Esophagus squamous epithelium (tissue), 4 donors: Measurements from ENCODE around the gene PILRB.

ENCODE experiments used
- CTCF ChIP-seq, 6 experiments: fragments of 450-650 bp in 4 of 6; fragments of 200-600 bp in 2 of 6; sonication (generic) in 2 of 6; IDR thresholded peaks; one replicate each; pipeline ENCODE4 v1.5.1; 2016 to 2019; ENCODE audit warnings: antibody characterized with exemption in 6 of 6, mild to moderate bottlenecking in 4 of 6, moderate library complexity in 4 of 6
- POLR2A ChIP-seq, 4 donors: fragments of 450-650 bp; IDR thresholded peaks; one replicate each; pipeline ENCODE4 v1.6.1; 2017; ENCODE audit warnings: antibody characterized with exemption in 4 of 4, mild to moderate bottlenecking in 4 of 4, moderate library complexity in 3 of 4

GRCh38 chr7:100357131-100357561 lies 771 bp upstream of the PILRB start:
- TF ChIP-seq CTCF (IDR thresholded peaks at IDR 0.05) (no peak), POLR2A (IDR thresholded peaks at IDR 0.05) (no peak)
